Osteocyte (in vitro differentiated cells): Measurements from ENCODE around the gene ZNF629. TPM values are rescaled to one million over a fixed set of nuclear protein-coding genes. Genes with fewer than 3 reads are reported as not detected.
A peak's percentile ranks its signal among the peaks of the same experiment; 100 is the strongest.

Experiments used
- DNase-seq: peaks from one replicate; pipeline ENCODE4 v3.0.0; 2021; ENCODE audit warnings: mixed read lengths; ENCODE audit not compliant: unreplicated experiment; ENCODE audit errors: extremely low spot score
- H3K27ac Mint-ChIP-seq: one replicate; pipeline ENCODE4 v1.8.0; 2021; ENCODE audit warnings: mild to moderate bottlenecking, mixed read lengths; ENCODE audit not compliant: unreplicated experiment
- H3K27me3 Mint-ChIP-seq: one replicate; pipeline ENCODE4 v1.8.0; 2021; ENCODE audit warnings: mixed read lengths; ENCODE audit not compliant: unreplicated experiment
- H3K36me3 Mint-ChIP-seq: one replicate; pipeline ENCODE4 v1.8.0; 2021; ENCODE audit warnings: mixed read lengths; ENCODE audit not compliant: unreplicated experiment
- H3K4me1 Mint-ChIP-seq: one replicate; pipeline ENCODE4 v1.8.0; 2021; ENCODE audit warnings: mixed read lengths; ENCODE audit not compliant: unreplicated experiment
- H3K4me3 Mint-ChIP-seq: one replicate; pipeline ENCODE4 v1.8.0; 2021; ENCODE audit warnings: mild to moderate bottlenecking, moderate library complexity, mixed read lengths; ENCODE audit not compliant: unreplicated experiment
- H3K9me3 Mint-ChIP-seq: one replicate; pipeline ENCODE4 v1.8.0; 2021; ENCODE audit warnings: mixed read lengths; ENCODE audit not compliant: unreplicated experiment
- total RNA-seq: library from RNA; stranded (reverse); gene quantifications from 2 replicates; pipeline ENCODE4 v1.2.1, GENCODE V29; 2021
- TF ChIP-seq, protein P1 (sequence below): fragments of 200-600 bp; sonication (generic); IDR thresholded peaks from 2 replicates; pipeline ENCODE4 v1.5.0; 2021; ENCODE audit warnings: antibody characterized with exemption, mild to moderate bottlenecking, moderate library complexity

Gene ZNF629
- total RNA-seq, 1 donor from 2014 or later: 26.7 TPM

DNA sequence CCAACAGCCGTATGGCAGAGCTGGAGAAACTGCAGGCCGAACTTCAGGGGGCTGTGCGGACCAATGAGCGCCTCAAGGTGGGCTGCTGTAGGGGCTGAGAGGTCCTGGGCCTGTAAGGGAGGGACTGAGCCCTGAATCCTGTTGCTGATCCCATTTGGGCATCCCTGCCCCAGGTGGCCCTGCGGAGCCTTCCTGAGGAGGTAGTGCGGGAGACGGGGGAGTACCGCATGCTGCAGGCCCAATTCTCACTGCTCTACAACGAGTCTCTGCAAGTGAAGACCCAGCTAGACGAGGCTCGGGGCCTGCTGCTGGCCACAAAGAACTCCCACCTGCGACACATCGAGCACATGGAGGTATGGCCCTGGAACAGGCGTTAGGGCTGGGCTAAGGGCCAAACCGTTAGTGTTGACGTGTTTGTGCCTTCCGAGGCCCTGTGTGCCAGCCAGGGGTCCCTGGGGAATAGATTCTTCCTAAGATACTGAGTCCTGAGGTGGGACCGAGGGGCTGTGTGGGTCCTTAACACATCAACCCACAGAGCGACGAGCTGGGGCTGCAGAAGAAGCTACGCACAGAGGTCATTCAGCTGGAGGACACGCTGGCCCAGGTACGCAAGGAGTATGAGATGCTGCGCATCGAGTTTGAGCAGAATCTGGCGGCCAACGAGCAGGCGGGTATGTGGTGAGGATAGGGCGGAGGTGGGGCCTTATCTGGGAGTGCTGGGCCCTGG lies 20.6 kb downstream of the ZNF629 start:
- Mint-ChIP-seq H3K36me3 (peaks cover 37% of the 10 kb centered on the region), H3K9me3 (no peaks in the 10 kb centered on the region), H3K4me3 (no peak overlapping the region), H3K27me3 (no peaks in the 10 kb centered on the region), H3K4me1 (peaks cover 13% of the 10 kb centered on the region), H3K27ac (no peak overlapping the region)
- no peak for DNase-seq
- TF ChIP-seq, protein P1, sequence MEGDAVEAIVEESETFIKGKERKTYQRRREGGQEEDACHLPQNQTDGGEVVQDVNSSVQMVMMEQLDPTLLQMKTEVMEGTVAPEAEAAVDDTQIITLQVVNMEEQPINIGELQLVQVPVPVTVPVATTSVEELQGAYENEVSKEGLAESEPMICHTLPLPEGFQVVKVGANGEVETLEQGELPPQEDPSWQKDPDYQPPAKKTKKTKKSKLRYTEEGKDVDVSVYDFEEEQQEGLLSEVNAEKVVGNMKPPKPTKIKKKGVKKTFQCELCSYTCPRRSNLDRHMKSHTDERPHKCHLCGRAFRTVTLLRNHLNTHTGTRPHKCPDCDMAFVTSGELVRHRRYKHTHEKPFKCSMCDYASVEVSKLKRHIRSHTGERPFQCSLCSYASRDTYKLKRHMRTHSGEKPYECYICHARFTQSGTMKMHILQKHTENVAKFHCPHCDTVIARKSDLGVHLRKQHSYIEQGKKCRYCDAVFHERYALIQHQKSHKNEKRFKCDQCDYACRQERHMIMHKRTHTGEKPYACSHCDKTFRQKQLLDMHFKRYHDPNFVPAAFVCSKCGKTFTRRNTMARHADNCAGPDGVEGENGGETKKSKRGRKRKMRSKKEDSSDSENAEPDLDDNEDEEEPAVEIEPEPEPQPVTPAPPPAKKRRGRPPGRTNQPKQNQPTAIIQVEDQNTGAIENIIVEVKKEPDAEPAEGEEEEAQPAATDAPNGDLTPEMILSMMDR: no peak

DNA sequence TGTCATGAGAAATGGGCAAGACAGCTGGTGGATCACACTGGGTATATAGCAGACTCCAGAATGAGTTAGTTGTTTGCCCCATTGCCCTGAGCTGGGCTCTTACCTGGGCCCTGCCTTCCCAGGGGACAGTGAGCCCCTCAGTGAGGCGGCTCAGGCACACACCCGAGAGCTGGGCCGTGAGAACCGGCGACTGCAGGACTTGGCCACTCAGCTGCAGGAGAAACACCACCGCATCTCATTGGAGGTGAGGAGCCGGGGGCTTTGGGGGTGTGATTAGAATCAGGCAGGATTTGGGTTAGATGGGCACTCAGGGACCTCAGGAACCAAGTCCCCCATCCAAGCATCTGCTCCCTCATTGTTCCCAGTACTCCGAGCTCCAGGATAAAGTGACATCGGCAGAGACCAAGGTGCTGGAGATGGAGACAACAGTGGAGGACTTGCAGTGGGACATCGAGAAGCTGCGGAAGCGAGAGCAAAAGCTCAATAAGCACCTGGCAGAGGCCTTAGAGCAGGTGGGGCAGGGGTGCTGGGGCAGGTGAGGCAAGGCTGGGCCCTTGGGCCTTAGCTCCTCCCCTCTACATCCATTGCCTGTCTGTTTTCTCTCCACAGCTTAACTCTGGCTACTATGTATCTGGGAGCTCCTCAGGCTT lies 22.1 kb downstream of the ZNF629 start:
- TF ChIP-seq, protein P1: no peak
- Mint-ChIP-seq H3K9me3 (no peaks in the 10 kb centered on the region), H3K27me3 (no peaks in the 10 kb centered on the region), H3K4me1 (peaks cover 22% of the 10 kb centered on the region), H3K36me3 (peaks cover 37% of the 10 kb centered on the region), H3K4me3 (no peak overlapping the region), H3K27ac (no peak overlapping the region)
- no peak for DNase-seq

DNA sequence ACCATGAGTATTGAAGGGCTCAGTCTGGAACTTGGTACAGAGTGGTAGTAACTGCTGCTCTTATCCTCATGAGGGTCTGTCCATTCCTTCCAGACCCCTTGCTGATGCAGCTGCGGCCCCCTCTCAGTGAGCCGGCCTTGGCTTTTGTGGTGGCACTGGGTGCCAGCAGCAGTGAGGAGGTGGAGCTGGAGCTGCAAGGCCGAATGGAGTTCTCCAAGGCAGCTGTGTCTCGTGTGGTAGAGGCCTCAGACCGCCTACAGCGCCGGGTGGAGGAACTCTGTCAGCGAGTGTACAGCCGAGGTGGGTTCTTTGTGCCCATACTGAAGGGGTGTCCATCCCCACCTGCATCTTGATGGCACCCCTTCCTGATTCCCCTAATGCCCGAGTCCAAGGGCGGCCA lies 22.9 kb downstream of the ZNF629 start:
- TF ChIP-seq, protein P1: no peak
- H3K4me1 Mint-ChIP-seq: peaks cover 22% of the 10 kb centered on the region
- no peaks in the 10 kb centered on the region for H3K9me3 Mint-ChIP-seq
- H3K36me3 Mint-ChIP-seq: peaks cover 33% of the 10 kb centered on the region
- no peak overlapping the region for H3K27ac Mint-ChIP-seq
- DNase-seq: no peak
- no peaks in the 10 kb centered on the region for H3K27me3 Mint-ChIP-seq
- peak overlapping the region; percentile 52 for H3K4me3 Mint-ChIP-seq

DNA sequence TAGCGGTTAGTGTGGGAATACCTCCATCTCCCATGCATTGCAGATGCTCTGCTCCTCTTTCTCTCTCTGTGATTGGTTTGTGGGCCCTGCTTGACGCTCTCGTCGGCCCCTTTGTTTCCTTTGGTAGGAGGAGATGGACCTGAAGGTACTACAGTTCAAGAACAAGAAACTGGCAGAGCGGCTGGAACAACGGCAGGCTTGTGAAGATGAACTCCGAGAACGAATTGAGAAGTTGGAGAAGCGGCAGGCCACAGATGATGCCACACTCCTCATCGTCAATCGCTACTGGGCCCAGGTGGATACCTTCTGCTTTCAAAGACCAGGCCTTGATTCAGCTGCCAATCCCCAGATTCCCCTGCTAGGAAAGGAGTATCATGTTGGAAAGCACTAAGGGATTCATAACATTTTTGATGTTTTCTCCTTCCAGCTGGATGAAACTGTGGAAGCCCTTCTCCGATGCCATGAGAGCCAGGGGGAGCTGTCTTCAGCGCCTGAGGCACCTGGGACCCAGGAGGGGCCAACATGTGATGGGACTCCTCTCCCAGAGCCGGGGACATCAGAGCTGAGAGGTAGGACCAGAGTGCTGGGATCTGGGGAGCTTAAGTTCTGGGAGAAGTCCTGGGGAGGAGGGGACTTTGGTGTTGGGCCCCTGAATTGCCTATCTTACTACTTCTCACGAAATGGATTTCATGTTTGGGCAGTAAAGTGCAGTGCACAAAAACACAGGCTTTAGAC lies 23.8 kb downstream of the ZNF629 start:
- Mint-ChIP-seq H3K27ac (peak overlapping the region; percentile 90), H3K4me3 (peak overlapping the region; percentile 86), H3K9me3 (no peaks in the 10 kb centered on the region), H3K4me1 (peaks cover 22% of the 10 kb centered on the region), H3K27me3 (no peaks in the 10 kb centered on the region), H3K36me3 (peaks cover 28% of the 10 kb centered on the region)
- TF ChIP-seq, protein P1: no peak
- no peak for DNase-seq
